ENCODE data around the gene KCNJ4.

Gene KCNJ4

GRCh38 chr22:38491707-38492348, 36.8 kb upstream of the KCNJ4 start:
- TF ChIP-seq CTCF (IDR thresholded peaks at IDR 0.05; ENCODE audit: control insufficient read depth, insufficient read depth, low read depth, low read length, missing control alignments), result no peak
- no peak for DNase-seq (ENCODE audit: low read depth)

GRCh38 chr22:38490915-38491314, 35.9 kb upstream of the KCNJ4 start:
- TF ChIP-seq CTCF (IDR thresholded peaks at IDR 0.05; ENCODE audit: control insufficient read depth, insufficient read depth, low read depth, low read length, missing control alignments), result no peak
- no peak overlapping the region for H3K4me3 ChIP-seq (ENCODE audit: control insufficient read depth, low read depth, low read length)
- no peak for DNase-seq (ENCODE audit: low read depth)

More at GRCh38 chr22:38491707-38492348, 36.8 kb upstream of the KCNJ4 start:
- H3K4me3 ChIP-seq (ENCODE audit: control insufficient read depth, low read depth, low read length), result no peak overlapping the region

- no peak for TF ChIP-seq CTCF (IDR thresholded peaks at IDR 0.05; ENCODE audit: control insufficient read depth, insufficient read depth, low read depth, low read length, missing control alignments)
- DNase-seq (ENCODE audit: low read depth), result no peak
- H3K4me3 ChIP-seq (ENCODE audit: control insufficient read depth, low read depth, low read length), result no peak overlapping the region
Measured at GRCh38 chr22:38490475-38490874, 35.5 kb upstream of the KCNJ4 start.

GRCh38 chr22:38489561-38490145, 34.7 kb upstream of the KCNJ4 start:
- DNase-seq (ENCODE audit: low read depth), result no peak
- no peak overlapping the region for H3K4me3 ChIP-seq (ENCODE audit: control insufficient read depth, low read depth, low read length)
- no peak for TF ChIP-seq CTCF (IDR thresholded peaks at IDR 0.05; ENCODE audit: control insufficient read depth, insufficient read depth, low read depth, low read length, missing control alignments)

GRCh38 chr22:38489142-38489541, 34.1 kb upstream of the KCNJ4 start:
- no peak overlapping the region for H3K4me3 ChIP-seq (ENCODE audit: control insufficient read depth, low read depth, low read length)
- TF ChIP-seq CTCF (IDR thresholded peaks at IDR 0.05; ENCODE audit: control insufficient read depth, insufficient read depth, low read depth, low read length, missing control alignments), result no peak
- no peak for DNase-seq (ENCODE audit: low read depth)

GRCh38 chr22:38487946-38488345, 32.9 kb upstream of the KCNJ4 start:
- TF ChIP-seq CTCF (IDR thresholded peaks at IDR 0.05; ENCODE audit: control insufficient read depth, insufficient read depth, low read depth, low read length, missing control alignments), result no peak
- DNase-seq (ENCODE audit: low read depth), result no peak
- H3K4me3 ChIP-seq (ENCODE audit: control insufficient read depth, low read depth, low read length), result no peak overlapping the region
